H1 (cell line): ENCODE results near the gene PROCR. TPM values are rescaled to one million over a fixed set of nuclear protein-coding genes. Genes with fewer than 3 reads are reported as not detected.

ENCODE experiments used
- polyA plus RNA-seq, 7 experiments: library from polyadenylated mRNA; depleted of rRNA in 3 of 7; stranded (reverse) in 5 of 7; unstranded in 2 of 7; fragments of >200 nt in 5 of 7; fragments of 200-250 nt in 2 of 7; gene quantifications; 1 replicate in 5 of 7; 2 replicates in 1 of 7; 4 replicates in 1 of 7; pipeline versions ENCODE4 v1.2.1 to v1.2.3, GENCODE V29; 2011 to 2013; ENCODE audit warnings: missing spikeins in 2 of 7, mixed read lengths in 2 of 7
- total RNA-seq: library from RNA; stranded (reverse); fragmentation: NEBNext Ultra II Directional; extraction: Animal tissue kit (Norgen Biotek cat#: 25700); gene quantifications from 2 replicates; pipeline ENCODE4 v1.2.1, GENCODE V29; 2021
- TF ChIP-seq, protein P1 (sequence below), 3 experiments: IDR thresholded peaks; 1 replicate in 2 of 3; 2 replicates in 1 of 3; pipeline versions ENCODE4 v1.5.1 to v1.6.1; 2011; ENCODE audit warnings: low read length in 3 of 3, mild to moderate bottlenecking in 3 of 3, inconsistent platforms in 2 of 3, low read depth in 1 of 3, moderate library complexity in 1 of 3; ENCODE audit not compliant: insufficient read depth in 1 of 3; ENCODE audit errors: control extremely low read depth in 1 of 3

The PROCR gene
- total and polyA plus RNA-seq, 2 of the 8 experiments (the other 6 are each of a cell fraction or from before 2014, with no cell fraction given), result 21.3 to 42.9 TPM

DNA sequence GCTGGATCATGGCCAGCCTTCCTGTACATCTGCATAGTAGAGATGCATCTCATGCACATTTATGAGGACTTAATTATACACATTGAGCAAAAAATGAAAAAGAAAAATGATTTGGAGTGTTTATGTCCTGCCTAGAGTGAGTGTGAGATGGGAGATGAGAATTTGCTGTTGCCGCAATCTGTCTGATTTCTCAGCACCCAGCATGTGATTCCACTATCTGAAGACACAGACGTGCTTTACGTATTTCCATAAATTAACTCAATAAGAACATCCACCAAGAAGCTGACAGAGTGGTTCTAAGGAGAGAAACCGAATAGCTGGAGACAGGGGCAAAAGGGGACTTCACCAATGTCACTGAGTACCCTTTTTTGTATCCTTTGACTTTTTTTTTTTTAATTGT lies 39.9 kb upstream of the PROCR start (continued):
- TF ChIP-seq, protein P1, sequence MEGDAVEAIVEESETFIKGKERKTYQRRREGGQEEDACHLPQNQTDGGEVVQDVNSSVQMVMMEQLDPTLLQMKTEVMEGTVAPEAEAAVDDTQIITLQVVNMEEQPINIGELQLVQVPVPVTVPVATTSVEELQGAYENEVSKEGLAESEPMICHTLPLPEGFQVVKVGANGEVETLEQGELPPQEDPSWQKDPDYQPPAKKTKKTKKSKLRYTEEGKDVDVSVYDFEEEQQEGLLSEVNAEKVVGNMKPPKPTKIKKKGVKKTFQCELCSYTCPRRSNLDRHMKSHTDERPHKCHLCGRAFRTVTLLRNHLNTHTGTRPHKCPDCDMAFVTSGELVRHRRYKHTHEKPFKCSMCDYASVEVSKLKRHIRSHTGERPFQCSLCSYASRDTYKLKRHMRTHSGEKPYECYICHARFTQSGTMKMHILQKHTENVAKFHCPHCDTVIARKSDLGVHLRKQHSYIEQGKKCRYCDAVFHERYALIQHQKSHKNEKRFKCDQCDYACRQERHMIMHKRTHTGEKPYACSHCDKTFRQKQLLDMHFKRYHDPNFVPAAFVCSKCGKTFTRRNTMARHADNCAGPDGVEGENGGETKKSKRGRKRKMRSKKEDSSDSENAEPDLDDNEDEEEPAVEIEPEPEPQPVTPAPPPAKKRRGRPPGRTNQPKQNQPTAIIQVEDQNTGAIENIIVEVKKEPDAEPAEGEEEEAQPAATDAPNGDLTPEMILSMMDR (IDR thresholded peaks at IDR 0.05; ENCODE audit: control extremely low read depth in 1 of 3, insufficient read depth in 1 of 3, low read depth in 1 of 3, low read length in 3 of 3), result no peak
